ENCODE measurements around the gene MIPOL1.

The MIPOL1 gene

DNA sequence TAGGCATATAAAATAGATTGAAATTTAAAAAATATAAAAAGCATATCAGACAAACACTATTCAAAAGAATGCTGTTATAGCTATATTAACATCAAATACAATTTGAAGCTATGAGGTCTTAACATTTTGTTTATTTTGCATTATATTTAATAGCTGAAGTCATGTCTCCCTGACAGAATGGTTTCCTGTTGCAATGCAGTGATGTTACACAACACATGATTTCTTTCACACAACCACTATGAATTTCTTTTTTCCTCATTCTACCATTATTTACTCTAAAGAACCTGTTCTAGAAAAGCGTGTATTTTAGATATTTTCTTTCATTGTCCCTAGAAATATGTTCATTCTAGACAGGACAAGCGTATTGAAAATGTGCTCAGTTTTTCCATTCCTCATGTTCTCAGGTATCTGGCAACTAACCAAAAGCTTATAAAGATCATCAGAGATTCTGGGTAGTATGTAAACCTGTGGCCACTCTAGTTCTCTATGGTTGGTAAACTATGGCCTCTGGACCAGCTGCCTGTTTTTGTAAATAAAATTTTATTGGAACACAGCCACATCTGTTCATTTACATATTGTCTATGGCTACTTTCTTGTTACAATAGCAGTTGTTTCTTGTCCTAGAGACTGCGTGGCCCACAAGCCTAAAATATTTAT is 213.5 kb downstream of the MIPOL1 start:
- H3K4me3 ChIP-seq (ENCODE audit: control insufficient read depth, low read depth, low read length), result no peak overlapping the region
- TF ChIP-seq, protein P1, sequence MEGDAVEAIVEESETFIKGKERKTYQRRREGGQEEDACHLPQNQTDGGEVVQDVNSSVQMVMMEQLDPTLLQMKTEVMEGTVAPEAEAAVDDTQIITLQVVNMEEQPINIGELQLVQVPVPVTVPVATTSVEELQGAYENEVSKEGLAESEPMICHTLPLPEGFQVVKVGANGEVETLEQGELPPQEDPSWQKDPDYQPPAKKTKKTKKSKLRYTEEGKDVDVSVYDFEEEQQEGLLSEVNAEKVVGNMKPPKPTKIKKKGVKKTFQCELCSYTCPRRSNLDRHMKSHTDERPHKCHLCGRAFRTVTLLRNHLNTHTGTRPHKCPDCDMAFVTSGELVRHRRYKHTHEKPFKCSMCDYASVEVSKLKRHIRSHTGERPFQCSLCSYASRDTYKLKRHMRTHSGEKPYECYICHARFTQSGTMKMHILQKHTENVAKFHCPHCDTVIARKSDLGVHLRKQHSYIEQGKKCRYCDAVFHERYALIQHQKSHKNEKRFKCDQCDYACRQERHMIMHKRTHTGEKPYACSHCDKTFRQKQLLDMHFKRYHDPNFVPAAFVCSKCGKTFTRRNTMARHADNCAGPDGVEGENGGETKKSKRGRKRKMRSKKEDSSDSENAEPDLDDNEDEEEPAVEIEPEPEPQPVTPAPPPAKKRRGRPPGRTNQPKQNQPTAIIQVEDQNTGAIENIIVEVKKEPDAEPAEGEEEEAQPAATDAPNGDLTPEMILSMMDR (conservative IDR thresholded peaks at IDR 0.05; ENCODE audit: control insufficient read depth, insufficient read depth, low read depth, low read length), result no peak

DNA sequence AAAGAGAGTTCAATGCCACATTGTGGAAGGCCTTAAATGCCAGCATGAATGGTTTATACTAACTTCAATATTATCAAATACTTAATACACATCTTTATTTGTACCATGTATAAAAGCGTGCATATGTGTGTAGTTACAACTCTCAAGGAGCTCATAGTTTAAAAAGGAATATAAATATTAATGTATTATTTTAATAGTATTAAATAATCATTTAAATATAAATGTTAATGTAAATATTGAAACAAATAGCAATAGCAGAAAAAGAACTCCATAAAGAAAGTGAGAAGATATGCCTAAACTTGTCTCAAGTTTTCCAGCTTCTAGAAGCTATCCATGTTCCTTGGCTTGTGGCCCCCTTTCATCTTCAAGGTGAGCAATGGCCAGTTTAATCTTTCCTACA is 215.3 kb downstream of the MIPOL1 start:
- TF ChIP-seq, protein P1 (conservative IDR thresholded peaks at IDR 0.05; ENCODE audit: control insufficient read depth, insufficient read depth, low read depth, low read length), result no peak
- no peak overlapping the region for H3K4me3 ChIP-seq (ENCODE audit: control insufficient read depth, low read depth, low read length)
- no peak for DNase-seq (ENCODE audit: low read depth)

More for the DNA sequence above, 213.5 kb downstream of the MIPOL1 start:
- no peak for DNase-seq (ENCODE audit: low read depth)

DNA sequence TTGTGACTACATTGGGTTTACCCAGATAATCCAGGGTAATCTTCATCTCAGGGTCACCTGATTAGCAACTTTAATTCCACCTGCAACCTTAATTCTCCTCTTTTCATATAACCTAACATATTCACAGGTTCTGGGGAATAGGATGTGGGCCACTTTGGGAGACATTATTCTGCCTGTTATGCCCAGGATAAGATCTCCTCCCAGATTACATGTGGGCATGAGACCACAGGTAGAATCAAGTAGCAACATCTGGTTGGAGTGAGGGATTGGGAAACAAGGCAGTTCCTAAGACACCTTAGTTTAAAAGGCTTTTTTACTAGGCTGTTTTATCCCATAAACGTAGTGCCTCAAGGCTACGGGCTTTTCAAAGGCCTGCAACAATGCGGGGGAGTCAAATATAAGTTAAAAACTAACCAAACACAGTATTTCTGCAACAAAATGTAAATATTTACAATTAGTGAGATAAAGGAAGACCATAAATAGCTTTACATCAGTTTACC is 215.8 kb downstream of the MIPOL1 start:
- no peak overlapping the region for H3K4me3 ChIP-seq (ENCODE audit: control insufficient read depth, low read depth, low read length)
- TF ChIP-seq, protein P1 (conservative IDR thresholded peaks at IDR 0.05; ENCODE audit: control insufficient read depth, insufficient read depth, low read depth, low read length), result no peak

DNA sequence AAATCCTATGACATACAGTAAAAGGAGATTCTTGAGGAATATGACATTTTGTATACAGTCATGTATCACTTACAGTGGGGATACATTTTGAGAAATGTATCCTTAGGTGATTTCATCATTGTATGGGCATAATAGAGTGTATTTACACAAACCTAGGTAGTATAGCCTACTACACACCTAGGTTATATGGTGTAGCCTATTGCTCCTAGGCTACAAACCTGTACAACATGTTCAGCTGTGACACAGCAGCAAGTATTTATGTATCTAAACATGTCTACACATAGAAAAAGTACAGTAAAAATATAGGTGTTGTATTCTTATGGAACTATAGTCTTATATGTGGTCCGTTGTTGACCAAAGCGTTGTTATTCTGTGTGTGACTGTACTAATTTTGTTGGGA is 218.5 kb downstream of the MIPOL1 start:
- no peak for DNase-seq (ENCODE audit: low read depth)
- no peak overlapping the region for H3K4me3 ChIP-seq (ENCODE audit: control insufficient read depth, low read depth, low read length)
- TF ChIP-seq, protein P1 (conservative IDR thresholded peaks at IDR 0.05; ENCODE audit: control insufficient read depth, insufficient read depth, low read depth, low read length), result no peak

More for the DNA sequence above, 215.8 kb downstream of the MIPOL1 start:
- no peak for DNase-seq (ENCODE audit: low read depth)

DNA sequence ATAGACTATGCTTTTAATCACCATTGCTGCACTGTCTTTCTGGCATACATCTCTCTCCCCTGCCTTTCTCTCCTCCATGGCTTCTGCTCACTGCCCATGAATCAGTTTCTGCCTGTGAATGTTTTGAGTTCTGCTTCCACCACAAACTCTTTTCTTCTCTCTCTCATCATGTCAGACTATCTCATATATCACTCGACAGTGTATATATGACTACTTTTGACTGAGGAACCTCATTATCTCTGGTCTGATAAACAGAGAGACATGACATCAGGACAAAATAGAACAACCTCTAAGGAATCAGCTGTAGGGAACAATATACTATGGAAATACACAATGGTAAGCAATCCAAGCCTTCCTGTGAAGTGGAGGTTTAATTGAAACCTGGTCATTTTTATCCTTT is 219.4 kb downstream of the MIPOL1 start:
- TF ChIP-seq, protein P1 (conservative IDR thresholded peaks at IDR 0.05; ENCODE audit: control insufficient read depth, insufficient read depth, low read depth, low read length), result no peak
- DNase-seq (ENCODE audit: low read depth), result no peak
- H3K4me3 ChIP-seq (ENCODE audit: control insufficient read depth, low read depth, low read length), result no peak overlapping the region

DNA sequence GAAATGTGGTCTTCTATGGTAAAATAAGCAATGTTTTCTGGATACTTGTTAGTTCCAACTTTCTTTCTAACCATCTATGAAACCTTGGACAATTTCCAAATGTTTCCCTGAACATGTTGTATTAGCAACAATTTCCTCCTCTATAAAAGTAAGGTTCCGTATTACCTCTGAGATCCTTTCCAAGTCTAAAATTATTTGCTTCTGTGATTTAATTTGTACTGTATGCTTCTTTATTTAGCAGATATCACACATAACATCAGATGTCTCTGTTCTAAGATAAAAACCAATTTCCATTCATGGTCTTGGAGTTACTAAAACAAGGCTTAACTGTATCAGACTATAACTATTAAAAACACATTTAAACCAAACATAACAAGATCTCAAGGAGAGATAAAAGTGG is 220.1 kb downstream of the MIPOL1 start:
- TF ChIP-seq, protein P1 (conservative IDR thresholded peaks at IDR 0.05; ENCODE audit: control insufficient read depth, insufficient read depth, low read depth, low read length), result no peak
- no peak overlapping the region for H3K4me3 ChIP-seq (ENCODE audit: control insufficient read depth, low read depth, low read length)
- DNase-seq (ENCODE audit: low read depth), result no peak

Data from fibroblast of mammary gland (primary cell).